Measurements from ENCODE around the gene UROC1. TPM values are rescaled to one million over a fixed set of nuclear protein-coding genes. Genes with fewer than 3 reads are reported as not detected.

The UROC1 gene
- total and polyA plus RNA-seq, 2 donors from 2014 or later: not detected

GRCh38 chr3:126463521-126463920 is 54.1 kb downstream of the UROC1 start:
- Histone ChIP-seq H3K4me3 (ENCODE audit: low read length in 3 of 3) (no peak overlapping the region), H3K27ac (ENCODE audit: low read depth in 2 of 2, low read length in 2 of 2) (no peak overlapping the region), H3K9ac (ENCODE audit: low read length in 3 of 3) (no peak overlapping the region), H3K27me3 (ENCODE audit: control insufficient read depth, insufficient read depth, low read length) (no peaks in the 10 kb centered on the region), H3K9me3 (ENCODE audit: control insufficient read depth in 2 of 3, insufficient read depth in 1 of 3, low read length in 3 of 3) (no peaks in the 10 kb centered on the region), H3K36me3 (ENCODE audit: control insufficient read depth in 2 of 3, insufficient read depth in 3 of 3, low read length in 3 of 3) (peaks cover 13 to 85% (median 62%) of the 10 kb centered on the region in 3 donors), H3K4me1 (ENCODE audit: control insufficient read depth in 2 of 3, insufficient read depth in 2 of 3, low read depth in 1 of 3, low read length in 3 of 3) (no peaks in the 10 kb centered on the region)
- peak in 1 of 5 donors; percentile 1 for DNase-seq
- FAIRE-seq: no peak
- intact Hi-C loops (cut with DNase I): no loop called here
- no peak for TF ChIP-seq CTCF (IDR thresholded peaks at IDR 0.05; ENCODE audit: borderline replicate concordance, extremely low read depth, insufficient read depth)

- peak in 2 of 5 donors; percentile 18 to 45 for DNase-seq
Observed at GRCh38 chr3:126461450-126462070, 56.0 kb downstream of the UROC1 start.

GRCh38 chr3:126460381-126460780 is 57.2 kb downstream of the UROC1 start:
- DNase-seq (peak in 2 of 5 donors; percentile 10 to 26), FAIRE-seq (no peak)
- no peak for TF ChIP-seq CTCF (IDR thresholded peaks at IDR 0.05; ENCODE audit: borderline replicate concordance, extremely low read depth, insufficient read depth)
- no peak overlapping the region for H3K9ac ChIP-seq (ENCODE audit: low read length in 3 of 3)
- H3K27me3 ChIP-seq (ENCODE audit: control insufficient read depth, insufficient read depth, low read length): no peaks in the 10 kb centered on the region
- intact Hi-C loops (cut with DNase I): no loop called here
- no peaks in the 10 kb centered on the region for H3K4me1 ChIP-seq (ENCODE audit: control insufficient read depth in 2 of 3, insufficient read depth in 2 of 3, low read depth in 1 of 3, low read length in 3 of 3)
- H3K4me3 ChIP-seq (ENCODE audit: low read length in 3 of 3): no peak overlapping the region
- H3K9me3 ChIP-seq (ENCODE audit: control insufficient read depth in 2 of 3, insufficient read depth in 1 of 3, low read length in 3 of 3): no peaks in the 10 kb centered on the region
- H3K27ac ChIP-seq (ENCODE audit: low read depth in 2 of 2, low read length in 2 of 2): no peak overlapping the region
- peaks cover 13 to 67% (median 49%) of the 10 kb centered on the region in 3 donors for H3K36me3 ChIP-seq (ENCODE audit: control insufficient read depth in 2 of 3, insufficient read depth in 3 of 3, low read length in 3 of 3)

More at GRCh38 chr3:126461450-126462070, 56.0 kb downstream of the UROC1 start:
- Histone ChIP-seq H3K36me3 (ENCODE audit: control insufficient read depth in 2 of 3, insufficient read depth in 3 of 3, low read length in 3 of 3) (peaks cover 13 to 73% (median 56%) of the 10 kb centered on the region in 3 donors), H3K9ac (ENCODE audit: low read length in 3 of 3) (no peak overlapping the region), H3K4me3 (ENCODE audit: low read length in 3 of 3) (no peak overlapping the region), H3K4me1 (ENCODE audit: control insufficient read depth in 2 of 3, insufficient read depth in 2 of 3, low read depth in 1 of 3, low read length in 3 of 3) (no peaks in the 10 kb centered on the region), H3K27ac (ENCODE audit: low read depth in 2 of 2, low read length in 2 of 2) (no peak overlapping the region), H3K27me3 (ENCODE audit: control insufficient read depth, insufficient read depth, low read length) (no peaks in the 10 kb centered on the region), H3K9me3 (ENCODE audit: control insufficient read depth in 2 of 3, insufficient read depth in 1 of 3, low read length in 3 of 3) (no peaks in the 10 kb centered on the region)
- intact Hi-C loops (cut with DNase I): no loop called here
- FAIRE-seq: no peak
- TF ChIP-seq CTCF (IDR thresholded peaks at IDR 0.05; ENCODE audit: borderline replicate concordance, extremely low read depth, insufficient read depth): no peak
